ENCODE results near the gene SH3RF2. TPM values are rescaled to one million over a fixed set of nuclear protein-coding genes. Genes with fewer than 3 reads are reported as not detected.

The SH3RF2 gene
- total RNA-seq, 1 donor from 2014 or later: 50.6 TPM

DNA sequence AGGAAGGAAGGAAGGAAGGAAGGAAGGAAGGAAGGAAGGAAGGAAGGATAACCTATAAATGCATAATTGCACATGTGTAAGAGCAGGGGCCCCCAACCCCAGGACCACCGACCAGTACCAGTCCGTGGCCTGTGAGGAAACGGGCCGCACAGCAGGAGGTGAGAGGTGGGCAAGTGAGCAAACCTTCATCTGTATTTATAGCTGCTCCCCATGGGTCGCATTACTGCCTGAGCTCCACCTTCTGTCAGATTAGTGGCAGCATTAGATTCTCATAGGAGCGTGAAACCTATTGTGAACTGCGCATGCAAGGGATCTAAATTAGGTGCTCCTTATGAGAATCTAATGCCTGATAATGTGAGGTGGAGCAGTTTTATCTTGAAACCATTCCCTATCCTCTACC lies 66.1 kb downstream of the SH3RF2 start:
- H3K4me3 ChIP-seq: no peak overlapping the region
- H3K36me3 ChIP-seq: no peaks in the 10 kb centered on the region
- H3K27ac ChIP-seq: no peak overlapping the region
- no peaks in the 10 kb centered on the region for H3K27me3 ChIP-seq
- H3K9me3 ChIP-seq: no peaks in the 10 kb centered on the region
- no peak for DNase-seq (ENCODE audit: low spot score in 2 of 2)
- intact Hi-C loops (cut with DNase I): loop anchor here (2.0 kb wide), 1 partner anchor 28 kb away; no protein-coding TSS in a partner anchor
- peaks cover 0 to 10% of the 10 kb centered on the region in 2 donors for H3K4me1 ChIP-seq
- TF ChIP-seq, protein P1, sequence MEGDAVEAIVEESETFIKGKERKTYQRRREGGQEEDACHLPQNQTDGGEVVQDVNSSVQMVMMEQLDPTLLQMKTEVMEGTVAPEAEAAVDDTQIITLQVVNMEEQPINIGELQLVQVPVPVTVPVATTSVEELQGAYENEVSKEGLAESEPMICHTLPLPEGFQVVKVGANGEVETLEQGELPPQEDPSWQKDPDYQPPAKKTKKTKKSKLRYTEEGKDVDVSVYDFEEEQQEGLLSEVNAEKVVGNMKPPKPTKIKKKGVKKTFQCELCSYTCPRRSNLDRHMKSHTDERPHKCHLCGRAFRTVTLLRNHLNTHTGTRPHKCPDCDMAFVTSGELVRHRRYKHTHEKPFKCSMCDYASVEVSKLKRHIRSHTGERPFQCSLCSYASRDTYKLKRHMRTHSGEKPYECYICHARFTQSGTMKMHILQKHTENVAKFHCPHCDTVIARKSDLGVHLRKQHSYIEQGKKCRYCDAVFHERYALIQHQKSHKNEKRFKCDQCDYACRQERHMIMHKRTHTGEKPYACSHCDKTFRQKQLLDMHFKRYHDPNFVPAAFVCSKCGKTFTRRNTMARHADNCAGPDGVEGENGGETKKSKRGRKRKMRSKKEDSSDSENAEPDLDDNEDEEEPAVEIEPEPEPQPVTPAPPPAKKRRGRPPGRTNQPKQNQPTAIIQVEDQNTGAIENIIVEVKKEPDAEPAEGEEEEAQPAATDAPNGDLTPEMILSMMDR (IDR thresholded peaks at IDR 0.05): no peak

DNA sequence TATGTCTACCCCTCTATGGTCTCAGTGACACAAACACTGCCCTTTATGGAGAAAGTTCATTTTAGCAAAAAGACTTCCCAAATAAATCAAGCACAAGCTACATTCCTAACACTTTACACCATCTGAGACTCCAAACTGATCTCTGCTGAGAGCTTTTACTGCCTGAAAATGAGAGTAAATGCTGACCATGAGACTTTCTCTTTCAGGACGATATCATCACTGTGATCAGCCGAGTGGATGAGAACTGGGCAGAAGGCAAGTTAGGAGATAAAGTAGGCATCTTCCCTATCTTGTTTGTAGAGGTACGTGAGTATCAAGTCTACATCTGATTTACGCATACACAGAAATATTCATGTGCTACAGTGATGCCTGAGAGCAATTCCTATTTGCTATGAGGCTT lies 67.5 kb downstream of the SH3RF2 start:
- Histone ChIP-seq H3K9me3 (no peaks in the 10 kb centered on the region), H3K27me3 (no peaks in the 10 kb centered on the region), H3K27ac (peak overlapping the region; percentile 22 to 34), H3K4me1 (peaks cover 0 to 10% of the 10 kb centered on the region in 2 donors), H3K4me3 (peak overlapping the region in 1 of 2 donors; percentile 26), H3K36me3 (no peaks in the 10 kb centered on the region)
- intact Hi-C loops (cut with DNase I): loop anchor here (2.0 kb wide), 1 partner anchor 29 kb away; no protein-coding TSS in a partner anchor
- TF ChIP-seq, protein P1 (IDR thresholded peaks at IDR 0.05): no peak
- no peak for DNase-seq (ENCODE audit: low spot score in 2 of 2)

DNA sequence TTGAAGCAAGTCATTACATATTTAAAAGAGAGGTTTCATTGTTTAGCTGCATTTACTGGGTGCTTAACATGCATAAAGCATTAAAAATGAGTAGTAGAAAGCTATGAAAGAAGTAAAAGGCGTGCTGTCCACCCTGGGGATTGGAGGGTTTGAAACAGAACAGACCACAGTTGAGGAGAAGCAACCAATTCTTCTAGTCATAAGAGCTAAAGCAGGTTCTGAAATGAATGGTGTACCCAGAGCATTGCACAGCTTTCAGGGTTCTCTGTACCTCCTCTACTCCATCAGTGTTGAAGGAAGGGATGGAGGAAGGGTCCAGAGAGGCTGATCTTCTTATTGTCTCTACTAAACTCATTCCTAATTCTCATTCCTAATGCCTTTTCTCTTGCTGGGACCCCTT lies 68.9 kb downstream of the SH3RF2 start:
- H3K27me3 ChIP-seq: no peaks in the 10 kb centered on the region
- no peaks in the 10 kb centered on the region for H3K36me3 ChIP-seq
- H3K4me3 ChIP-seq: no peak overlapping the region
- intact Hi-C loops (cut with DNase I): no loop called here
- no peak for DNase-seq (ENCODE audit: low spot score in 2 of 2)
- peak overlapping the region; percentile 20 to 32 for H3K27ac ChIP-seq
- TF ChIP-seq, protein P1 (IDR thresholded peaks at IDR 0.05): no peak
- H3K4me1 ChIP-seq: peaks cover 0 to 10% of the 10 kb centered on the region in 2 donors
- H3K9me3 ChIP-seq: no peaks in the 10 kb centered on the region

DNA sequence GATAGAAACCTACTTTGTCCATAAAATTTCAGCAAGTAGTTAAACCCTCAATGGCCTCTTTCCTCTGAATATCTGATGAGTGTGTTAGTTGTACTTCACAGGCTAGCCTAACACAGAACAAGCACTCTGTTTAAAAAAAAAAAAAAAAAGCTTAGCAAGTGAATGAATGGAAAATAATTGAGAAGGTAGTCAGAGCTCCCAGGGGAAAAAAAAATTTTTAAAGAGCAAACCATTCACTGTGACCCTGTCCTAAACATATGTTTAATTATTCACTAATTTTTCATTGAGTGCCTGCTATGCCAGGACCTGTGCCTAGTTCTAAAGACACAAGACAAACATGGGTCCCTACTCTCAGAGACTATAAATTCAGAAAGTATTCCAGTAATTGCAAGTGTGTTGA lies 69.3 kb downstream of the SH3RF2 start:
- intact Hi-C loops (cut with DNase I): no loop called here

DNA sequence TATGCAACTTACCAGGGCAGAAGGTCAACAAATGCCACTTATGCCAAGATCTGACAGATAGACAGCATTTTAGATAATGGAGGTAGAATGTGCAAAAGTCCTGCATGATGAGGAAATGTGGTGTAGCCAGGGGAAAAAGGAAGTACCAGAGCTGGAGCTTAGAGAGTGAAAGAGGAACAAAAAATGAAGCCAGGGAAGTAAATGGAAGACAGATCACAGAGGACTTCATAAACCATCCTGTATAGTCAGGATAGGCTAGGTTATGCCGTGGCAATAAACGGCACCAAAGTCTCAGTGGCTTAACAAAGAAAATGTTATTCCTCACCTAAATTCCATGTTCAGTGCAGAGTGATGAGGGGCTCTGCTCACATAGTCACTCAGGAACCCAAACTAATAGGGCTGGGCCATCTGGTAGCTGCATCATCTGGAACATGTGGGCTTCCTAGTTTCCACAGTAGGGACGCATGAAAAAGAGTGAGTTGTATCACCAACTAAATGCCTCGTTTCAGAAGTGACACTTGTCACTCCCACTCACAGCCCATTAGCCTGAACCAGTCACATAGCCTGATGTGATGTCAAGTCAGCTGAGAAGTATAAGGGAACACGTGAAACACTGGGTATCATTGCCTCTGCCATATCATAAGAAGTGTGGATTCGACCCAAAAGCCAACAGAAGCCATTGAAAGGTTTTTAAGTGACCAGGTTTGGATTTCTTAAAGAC lies 70.3 kb downstream of the SH3RF2 start:
- DNase-seq (ENCODE audit: low spot score in 2 of 2): no peak
- Histone ChIP-seq H3K4me1 (peaks cover 0 to 10% of the 10 kb centered on the region in 2 donors), H3K27me3 (no peaks in the 10 kb centered on the region), H3K36me3 (no peaks in the 10 kb centered on the region), H3K4me3 (no peak overlapping the region), H3K9me3 (no peaks in the 10 kb centered on the region), H3K27ac (peak overlapping the region in 1 of 2 donors; percentile 67)
- TF ChIP-seq, protein P1 (IDR thresholded peaks at IDR 0.05): no peak
- intact Hi-C loops (cut with DNase I): no loop called here

More for the DNA sequence above, 69.3 kb downstream of the SH3RF2 start:
- TF ChIP-seq, protein P1 (IDR thresholded peaks at IDR 0.05): no peak
- peaks cover 0 to 10% of the 10 kb centered on the region in 2 donors for H3K4me1 ChIP-seq
- no peaks in the 10 kb centered on the region for H3K9me3 ChIP-seq
- DNase-seq (ENCODE audit: low spot score in 2 of 2): no peak
- H3K27ac ChIP-seq: peak overlapping the region; percentile 20 to 67
- no peaks in the 10 kb centered on the region for H3K36me3 ChIP-seq
- H3K4me3 ChIP-seq: no peak overlapping the region
- no peaks in the 10 kb centered on the region for H3K27me3 ChIP-seq
